ENCODE measurements around the gene PDE3A. TPM values are rescaled to one million over a fixed set of nuclear protein-coding genes. Genes with fewer than 3 reads are reported as not detected.

The PDE3A gene
- total and polyA plus RNA-seq, 2 donors from 2014 or later: 3.3 to 18.3 TPM

DNA sequence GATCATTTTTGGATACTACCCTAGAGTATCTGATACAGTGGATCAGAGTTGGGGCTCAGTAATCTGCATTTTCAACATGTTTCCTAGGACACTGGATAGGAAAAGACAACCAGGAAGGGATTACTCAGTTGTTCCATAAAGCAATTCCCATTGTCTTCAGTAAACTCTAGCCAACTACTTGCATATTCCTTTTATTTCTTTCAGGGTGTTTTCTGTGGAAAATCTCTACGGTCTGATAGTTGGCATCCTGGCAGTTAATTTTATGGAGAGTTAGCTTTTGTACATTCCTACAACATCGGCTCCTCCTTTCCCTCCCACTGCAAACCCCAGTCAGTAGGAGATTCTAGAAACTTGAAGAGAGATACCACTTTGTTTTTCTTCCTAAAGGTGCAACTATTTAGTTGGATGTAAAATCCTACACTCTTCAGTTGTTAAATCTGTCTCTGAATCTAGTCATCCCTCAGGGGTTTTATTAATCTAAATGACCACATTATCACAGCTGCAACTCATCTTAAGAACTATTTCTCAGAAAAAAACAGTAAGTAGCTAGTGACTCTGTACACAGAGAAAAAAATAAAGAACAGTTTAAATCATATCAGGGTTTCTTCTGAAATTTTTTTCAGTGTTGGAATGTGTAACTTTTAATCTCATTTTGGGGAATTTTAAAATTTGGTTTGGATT is 103.9 kb downstream of the PDE3A start:
- H3K9me3 ChIP-seq (ENCODE audit: control insufficient read depth in 2 of 3, insufficient read depth in 1 of 3, low read length in 3 of 3): no peaks in the 10 kb centered on the region
- no peaks in the 10 kb centered on the region for H3K36me3 ChIP-seq (ENCODE audit: control insufficient read depth in 2 of 3, insufficient read depth in 3 of 3, low read length in 3 of 3)
- intact Hi-C loops (cut with DNase I): no loop called here
- no peak overlapping the region for H3K27ac ChIP-seq (ENCODE audit: low read depth in 2 of 2, low read length in 2 of 2)
- DNase-seq (peak in 2 of 5 donors; percentile 40 to 63), FAIRE-seq (no peak)
- peaks cover 0 to 5% (median 0%) of the 10 kb centered on the region in 3 donors for H3K4me1 ChIP-seq (ENCODE audit: control insufficient read depth in 2 of 3, insufficient read depth in 2 of 3, low read depth in 1 of 3, low read length in 3 of 3)
- H3K27me3 ChIP-seq (ENCODE audit: control insufficient read depth, insufficient read depth, low read length): no peaks in the 10 kb centered on the region
- no peak for TF ChIP-seq CTCF (IDR thresholded peaks at IDR 0.05; ENCODE audit: borderline replicate concordance, extremely low read depth, insufficient read depth)
- H3K4me3 ChIP-seq (ENCODE audit: low read length in 3 of 3): no peak overlapping the region
- H3K9ac ChIP-seq (ENCODE audit: low read length in 3 of 3): no peak overlapping the region

- TF ChIP-seq CTCF (IDR thresholded peaks at IDR 0.05; ENCODE audit: borderline replicate concordance, extremely low read depth, insufficient read depth): no peak
- no peak overlapping the region for H3K4me3 ChIP-seq (ENCODE audit: low read length in 3 of 3)
- DNase-seq: no peak
- H3K36me3 ChIP-seq (ENCODE audit: control insufficient read depth in 2 of 3, insufficient read depth in 3 of 3, low read length in 3 of 3): no peaks in the 10 kb centered on the region
- no peak overlapping the region for H3K9ac ChIP-seq (ENCODE audit: low read length in 3 of 3)
- FAIRE-seq: no peak
- H3K9me3 ChIP-seq (ENCODE audit: control insufficient read depth in 2 of 3, insufficient read depth in 1 of 3, low read length in 3 of 3): no peaks in the 10 kb centered on the region
- H3K27ac ChIP-seq (ENCODE audit: low read depth in 2 of 2, low read length in 2 of 2): no peak overlapping the region
- no peaks in the 10 kb centered on the region for H3K27me3 ChIP-seq (ENCODE audit: control insufficient read depth, insufficient read depth, low read length)
- intact Hi-C loops (cut with DNase I): no loop called here
- peaks cover 0 to 5% (median 0%) of the 10 kb centered on the region in 3 donors for H3K4me1 ChIP-seq (ENCODE audit: control insufficient read depth in 2 of 3, insufficient read depth in 2 of 3, low read depth in 1 of 3, low read length in 3 of 3)
These were observed 104.8 kb downstream of the PDE3A start for GRCh38 chr12:20473133-20473532.

DNA sequence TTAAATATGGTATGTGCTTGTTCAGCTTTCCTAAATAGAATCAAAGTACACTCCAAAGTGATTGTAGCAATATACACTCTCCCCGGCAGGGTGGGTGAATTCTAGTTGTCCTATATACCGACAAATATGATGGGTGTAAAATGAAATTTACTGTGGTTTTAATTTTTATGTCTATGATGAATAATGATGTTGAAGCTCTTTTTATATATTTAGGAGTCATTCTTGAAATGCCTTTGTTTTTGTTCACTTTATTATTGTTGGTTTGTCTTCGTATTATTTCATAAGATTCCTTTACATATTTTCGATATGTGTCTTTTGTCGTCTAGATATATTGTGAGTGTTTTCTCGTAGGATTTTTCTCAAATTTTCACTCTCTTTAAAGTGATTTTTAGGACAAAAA is 105.7 kb downstream of the PDE3A start:
- Histone ChIP-seq H3K36me3 (ENCODE audit: control insufficient read depth in 2 of 3, insufficient read depth in 3 of 3, low read length in 3 of 3) (no peaks in the 10 kb centered on the region), H3K4me3 (ENCODE audit: low read length in 3 of 3) (no peak overlapping the region), H3K9me3 (ENCODE audit: control insufficient read depth in 2 of 3, insufficient read depth in 1 of 3, low read length in 3 of 3) (no peaks in the 10 kb centered on the region), H3K4me1 (ENCODE audit: control insufficient read depth in 2 of 3, insufficient read depth in 2 of 3, low read depth in 1 of 3, low read length in 3 of 3) (peaks cover 0 to 5% (median 0%) of the 10 kb centered on the region in 3 donors), H3K27me3 (ENCODE audit: control insufficient read depth, insufficient read depth, low read length) (no peaks in the 10 kb centered on the region), H3K27ac (ENCODE audit: low read depth in 2 of 2, low read length in 2 of 2) (no peak overlapping the region), H3K9ac (ENCODE audit: low read length in 3 of 3) (no peak overlapping the region)
- no peak for TF ChIP-seq CTCF (IDR thresholded peaks at IDR 0.05; ENCODE audit: borderline replicate concordance, extremely low read depth, insufficient read depth)
- FAIRE-seq (no peak), DNase-seq (no peak)
- intact Hi-C loops (cut with DNase I): no loop called here

Measured in kidney (tissue), 14 donors.